ENCODE results near the gene COX10. TPM values are rescaled to one million over a fixed set of nuclear protein-coding genes. Genes with fewer than 3 reads are reported as not detected.

COX10 gene
- total RNA-seq, 1 donor from 2014 or later, result 10.5 TPM

GRCh38 chr17:14070344-14070984, 1.2 kb downstream of the COX10 start:
- DNase-seq (ENCODE audit: low read depth, low spot score), result no peak

- DNase-seq (ENCODE audit: low read depth, low spot score), result no peak
Observed at GRCh38 chr17:14072881-14073280, 3.6 kb downstream of the COX10 start.

- DNase-seq (ENCODE audit: low read depth, low spot score), result no peak
Observed at GRCh38 chr17:14078027-14078426, 8.7 kb downstream of the COX10 start.

GRCh38 chr17:14080847-14081251, 11.5 kb downstream of the COX10 start:
- DNase-seq (ENCODE audit: low read depth, low spot score), result no peak

- DNase-seq (ENCODE audit: low read depth, low spot score), result no peak
Observed at GRCh38 chr17:14082848-14083247, 13.5 kb downstream of the COX10 start.

- no peak for DNase-seq (ENCODE audit: low read depth, low spot score)
Observed at GRCh38 chr17:14084955-14085354, 15.7 kb downstream of the COX10 start.

- no peak for DNase-seq (ENCODE audit: low read depth, low spot score)
Observed at GRCh38 chr17:14086189-14086588, 16.9 kb downstream of the COX10 start.

GRCh38 chr17:14089179-14089578, 19.9 kb downstream of the COX10 start:
- DNase-seq (ENCODE audit: low read depth, low spot score), result no peak

- no peak for DNase-seq (ENCODE audit: low read depth, low spot score)
Observed at GRCh38 chr17:14091367-14091766, 22.1 kb downstream of the COX10 start.

- DNase-seq (ENCODE audit: low read depth, low spot score), result no peak
Observed at GRCh38 chr17:14092808-14093207, 23.5 kb downstream of the COX10 start.

GRCh38 chr17:14094676-14095601, 25.6 kb downstream of the COX10 start:
- DNase-seq (ENCODE audit: low read depth, low spot score), result no peak

GRCh38 chr17:14095631-14096030, 26.3 kb downstream of the COX10 start:
- DNase-seq (ENCODE audit: low read depth, low spot score), result no peak

GRCh38 chr17:14098246-14098645, 28.9 kb downstream of the COX10 start:
- DNase-seq (ENCODE audit: low read depth, low spot score), result no peak

GRCh38 chr17:14101976-14102375, 32.7 kb downstream of the COX10 start:
- DNase-seq (ENCODE audit: low read depth, low spot score), result no peak

- DNase-seq (ENCODE audit: low read depth, low spot score), result no peak
Observed at GRCh38 chr17:14103836-14104235, 34.5 kb downstream of the COX10 start.

- DNase-seq (ENCODE audit: low read depth, low spot score), result no peak
Observed at GRCh38 chr17:14104734-14105133, 35.4 kb downstream of the COX10 start.

- no peak for DNase-seq (ENCODE audit: low read depth, low spot score)
Observed at GRCh38 chr17:14107889-14108288, 38.6 kb downstream of the COX10 start.

- no peak for DNase-seq (ENCODE audit: low read depth, low spot score)
Observed at GRCh38 chr17:14112407-14112806, 43.1 kb downstream of the COX10 start.

GRCh38 chr17:14113137-14113536, 43.8 kb downstream of the COX10 start:
- no peak for DNase-seq (ENCODE audit: low read depth, low spot score)

GRCh38 chr17:14116263-14117024, 47.1 kb downstream of the COX10 start:
- no peak for DNase-seq (ENCODE audit: low read depth, low spot score)

GRCh38 chr17:14118951-14119350, 49.6 kb downstream of the COX10 start:
- no peak for DNase-seq (ENCODE audit: low read depth, low spot score)

- no peak for DNase-seq (ENCODE audit: low read depth, low spot score)
Observed at GRCh38 chr17:14119546-14119945, 50.2 kb downstream of the COX10 start.
